Hepatocyte (in vitro differentiated cells): ENCODE measurements around the gene CDH4. TPM values are rescaled to one million over a fixed set of nuclear protein-coding genes. Genes with fewer than 3 reads are reported as not detected.

Source experiments
- DNase-seq: peaks from one replicate; pipeline ENCODE4 v3.0.0-alpha.2; 2016; ENCODE audit warnings: low spot score
- H2AFZ ChIP-seq: fragments of 200-600 bp; sonication (generic); 2 replicates; pipeline ENCODE4 v1.6.0; 2016; ENCODE audit warnings: antibody characterized with exemption, mild to moderate bottlenecking
- H3K27ac ChIP-seq: fragments of 200-600 bp; sonication (generic); 2 replicates; pipeline ENCODE4 v1.5.1; 2016; ENCODE audit warnings: mild to moderate bottlenecking
- H3K27me3 ChIP-seq: fragments of 200-600 bp; sonication (generic); 2 replicates; pipeline ENCODE4 v1.6.1; 2016
- H3K36me3 ChIP-seq: fragments of 200-600 bp; sonication (generic); replicated peaks from 2 replicates; pipeline ENCODE4 v1.5.1; 2016; ENCODE audit warnings: low read depth; ENCODE audit not compliant: insufficient read depth
- H3K4me1 ChIP-seq: fragments of 200-600 bp; sonication (generic); 2 replicates; pipeline ENCODE4 v1.5.1; 2016; ENCODE audit warnings: mild to moderate bottlenecking, moderate library complexity; ENCODE audit not compliant: insufficient read depth
- H3K4me2 ChIP-seq: fragments of 200-600 bp; sonication (generic); 2 replicates; pipeline ENCODE4 v1.6.0; 2016
- H3K4me3 ChIP-seq: fragments of 200-600 bp; sonication (generic); 2 replicates; pipeline ENCODE4 v1.5.1; 2016; ENCODE audit warnings: mild to moderate bottlenecking
- H3K79me2 ChIP-seq: fragments of 200-600 bp; sonication (generic); 2 replicates; pipeline ENCODE4 v1.6.0; 2017; ENCODE audit warnings: mild to moderate bottlenecking
- H3K9me2 ChIP-seq: fragments of 200-600 bp; sonication (generic); replicated peaks from 2 replicates; pipeline ENCODE4 v1.6.0; 2017; ENCODE audit warnings: mild to moderate bottlenecking; ENCODE audit not compliant: insufficient read depth
- H3K9me3 ChIP-seq: fragments of 200-600 bp; sonication (generic); 2 replicates; pipeline ENCODE4 v1.5.1; 2016; ENCODE audit warnings: low read depth, mild to moderate bottlenecking
- H4K20me1 ChIP-seq: fragments of 200-600 bp; sonication (generic); 2 replicates; pipeline ENCODE4 v1.6.0; 2016; ENCODE audit warnings: mild to moderate bottlenecking; ENCODE audit not compliant: insufficient read depth, poor library complexity, severe bottlenecking
- CTCF ChIP-seq: fragments of 200-600 bp; sonication (generic); IDR thresholded peaks from 2 replicates; pipeline ENCODE4 v1.5.1; 2016; ENCODE audit warnings: antibody characterized with exemption, mild to moderate bottlenecking; ENCODE audit not compliant: poor library complexity
- EZH2 ChIP-seq: fragments of 200-600 bp; sonication (generic); IDR thresholded peaks from 2 replicates; pipeline ENCODE4 v1.6.1; 2016; ENCODE audit warnings: antibody characterized with exemption, mild to moderate bottlenecking, borderline replicate concordance
- EZH2phosphoT487 ChIP-seq: fragments of 200-600 bp; sonication (generic); IDR thresholded peaks from one replicate; pipeline ENCODE4 v1.6.1; 2018; ENCODE audit warnings: antibody characterized with exemption, mild to moderate bottlenecking, low read depth, moderate library complexity; ENCODE audit not compliant: unreplicated experiment, severe bottlenecking
- WGBS: methylation state at CpG from one replicate; pipeline ENCODE4 v1.1.6; 2016; ENCODE audit warnings: low lambda C conversion rate; ENCODE audit errors: missing lambda C conversion rate; 5-methylcytosine and 5-hydroxymethylcytosine counted together
- polyA plus RNA-seq: library from polyadenylated mRNA; unstranded; fragments of >200 nt; fragmentation: Nextera tagmentation; extraction: Ambion mirVana; gene quantifications from 2 replicates; pipeline ENCODE4 v1.2.1, GENCODE V29; 2016
- total RNA-seq: library from RNA; depleted of rRNA; stranded (reverse); fragments of >200 nt; gene quantifications from 2 replicates; pipeline ENCODE4 v1.2.3, GENCODE V29; 2014

CDH4 gene
- total and polyA plus RNA-seq, 2 experiments from 2014 or later = 0.53 to 0.73 TPM

DNA sequence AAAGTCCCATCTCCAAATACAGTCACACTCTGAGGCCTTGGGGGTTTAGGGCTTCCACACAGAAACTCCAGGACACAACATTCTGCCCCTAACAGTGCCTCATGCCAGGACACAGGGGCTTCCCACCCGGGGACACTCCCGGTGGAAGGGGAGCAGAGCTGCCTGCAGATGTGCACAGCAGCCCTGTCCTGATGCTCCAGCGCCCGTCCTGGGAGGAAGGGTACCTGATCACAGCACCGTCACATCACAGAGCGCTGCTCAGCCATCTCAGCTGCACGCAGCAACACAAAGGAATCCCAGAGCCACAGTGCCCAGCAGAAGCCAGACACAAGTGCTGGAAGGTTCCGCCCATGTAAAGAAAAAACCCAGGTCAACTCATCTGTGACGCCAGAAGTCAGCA lies 657.0 kb downstream of the CDH4 start:
- 90% methylated on average over 9 of the region's 9 CpGs for WGBS
- TF ChIP-seq CTCF = no peak
- Histone ChIP-seq H4K20me1 (no peaks in the 10 kb centered on the region), H3K36me3 (no peaks in the 10 kb centered on the region), H3K27ac (no peak overlapping the region), H3K9me2 (no peaks in the 10 kb centered on the region), H3K4me3 (no peak overlapping the region), H3K4me1 (no peaks in the 10 kb centered on the region), H3K27me3 (no peaks in the 10 kb centered on the region), H3K9me3 (no peaks in the 10 kb centered on the region), H3K4me2 (no peak overlapping the region), H3K79me2 (no peaks in the 10 kb centered on the region), H2AFZ (no peak overlapping the region)
- no peak for DNase-seq

DNA sequence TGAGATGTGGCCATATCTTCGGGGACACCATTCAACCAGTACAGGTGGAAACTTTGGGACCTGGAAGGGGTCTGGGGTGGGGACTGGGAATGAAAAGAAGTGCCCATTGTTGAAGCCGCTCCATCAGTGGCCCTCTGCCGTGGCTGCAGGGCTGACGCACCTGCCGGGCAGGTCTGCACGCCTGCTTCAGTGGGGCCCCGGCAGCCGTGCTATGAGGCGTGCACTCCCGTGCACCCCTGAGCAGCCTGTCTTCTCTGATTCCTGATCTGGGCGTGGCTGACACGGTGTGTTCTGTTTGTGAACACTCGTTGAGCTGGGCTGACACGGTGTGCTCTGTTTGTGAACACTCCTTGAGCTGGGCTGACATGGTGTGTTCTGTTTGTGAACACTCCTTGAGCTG lies 657.8 kb downstream of the CDH4 start:
- Histone ChIP-seq H3K9me2 (no peaks in the 10 kb centered on the region), H3K27me3 (no peaks in the 10 kb centered on the region), H3K36me3 (no peaks in the 10 kb centered on the region), H3K4me2 (no peak overlapping the region), H3K27ac (no peak overlapping the region), H3K4me3 (no peak overlapping the region), H3K4me1 (no peaks in the 10 kb centered on the region), H2AFZ (no peak overlapping the region), H4K20me1 (no peaks in the 10 kb centered on the region), H3K9me3 (no peaks in the 10 kb centered on the region), H3K79me2 (no peaks in the 10 kb centered on the region)
- TF ChIP-seq EZH2 (no peak), EZH2phosphoT487 (no peak), CTCF (no peak)
- WGBS = 80% methylated on average over 14 of the region's 14 CpGs
- DNase-seq = no peak

GRCh38 chr20:61911824-61912223 lies 659.8 kb downstream of the CDH4 start:
- TF ChIP-seq CTCF (no peak), EZH2 (no peak), EZH2phosphoT487 (no peak)

More at GRCh38 chr20:61911824-61912223, 659.8 kb downstream of the CDH4 start:
- Histone ChIP-seq H3K4me1 (no peaks in the 10 kb centered on the region), H4K20me1 (no peaks in the 10 kb centered on the region), H2AFZ (no peak overlapping the region), H3K4me2 (no peak overlapping the region), H3K27ac (no peak overlapping the region), H3K9me2 (no peaks in the 10 kb centered on the region), H3K27me3 (no peaks in the 10 kb centered on the region), H3K36me3 (no peaks in the 10 kb centered on the region), H3K4me3 (no peak overlapping the region), H3K9me3 (no peaks in the 10 kb centered on the region), H3K79me2 (no peaks in the 10 kb centered on the region)
- DNase-seq = no peak
- WGBS = 76% methylated on average over 7 of the region's 7 CpGs
